ENCODE data around the gene INKA1.

DNA sequence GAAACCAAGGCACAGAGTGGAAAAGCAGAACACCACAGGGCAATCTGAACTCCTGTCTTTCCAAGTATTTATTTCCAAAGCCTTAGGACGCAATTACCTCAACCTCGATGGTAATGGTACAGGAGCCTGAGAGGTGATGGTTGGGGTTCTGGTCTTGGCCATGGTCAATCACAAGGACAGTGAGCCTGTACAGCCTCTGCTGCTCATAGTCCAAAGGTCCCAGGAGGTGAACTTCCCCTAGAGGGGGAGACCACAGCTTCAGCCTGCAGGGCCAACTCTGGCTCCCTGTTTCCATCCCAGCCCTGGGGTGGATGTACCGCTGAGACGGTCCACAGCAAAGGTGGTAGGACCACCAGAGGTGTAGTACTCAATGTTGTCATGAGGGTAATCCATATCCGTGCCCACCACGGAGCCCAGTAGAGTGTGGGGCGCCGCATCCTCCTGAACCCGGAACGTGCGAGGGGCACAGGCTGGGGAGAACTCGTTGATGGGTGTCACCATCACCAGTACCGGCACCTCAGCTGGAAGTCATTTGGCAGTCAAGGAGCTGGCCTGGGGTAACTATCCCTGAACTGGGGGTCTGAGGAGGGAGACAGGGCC is 9.5 kb upstream of the INKA1 start:
- TF ChIP-seq, protein P1, sequence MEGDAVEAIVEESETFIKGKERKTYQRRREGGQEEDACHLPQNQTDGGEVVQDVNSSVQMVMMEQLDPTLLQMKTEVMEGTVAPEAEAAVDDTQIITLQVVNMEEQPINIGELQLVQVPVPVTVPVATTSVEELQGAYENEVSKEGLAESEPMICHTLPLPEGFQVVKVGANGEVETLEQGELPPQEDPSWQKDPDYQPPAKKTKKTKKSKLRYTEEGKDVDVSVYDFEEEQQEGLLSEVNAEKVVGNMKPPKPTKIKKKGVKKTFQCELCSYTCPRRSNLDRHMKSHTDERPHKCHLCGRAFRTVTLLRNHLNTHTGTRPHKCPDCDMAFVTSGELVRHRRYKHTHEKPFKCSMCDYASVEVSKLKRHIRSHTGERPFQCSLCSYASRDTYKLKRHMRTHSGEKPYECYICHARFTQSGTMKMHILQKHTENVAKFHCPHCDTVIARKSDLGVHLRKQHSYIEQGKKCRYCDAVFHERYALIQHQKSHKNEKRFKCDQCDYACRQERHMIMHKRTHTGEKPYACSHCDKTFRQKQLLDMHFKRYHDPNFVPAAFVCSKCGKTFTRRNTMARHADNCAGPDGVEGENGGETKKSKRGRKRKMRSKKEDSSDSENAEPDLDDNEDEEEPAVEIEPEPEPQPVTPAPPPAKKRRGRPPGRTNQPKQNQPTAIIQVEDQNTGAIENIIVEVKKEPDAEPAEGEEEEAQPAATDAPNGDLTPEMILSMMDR (IDR thresholded peaks at IDR 0.05; ENCODE audit: insufficient read depth, low read length) = no peak
- TF ChIP-seq POLR2AphosphoS5 (IDR thresholded peaks at IDR 0.05; ENCODE audit: low read depth) = no peak
